Activated T-helper 2 cell treated with anti-CD3 and anti-CD28 coated beads, Interferon-gamma antibody, Interleukin-2, Interleukin-4, amounts not matched to agents 10 μg/mL and 5 μg/mL and 100 μg/mL, durations not matched to agents 14 hours and 24 hours and 36 hours (primary cell): Measurements from ENCODE around the gene PRM2. TPM values are rescaled to one million over a fixed set of nuclear protein-coding genes. Genes with fewer than 3 reads are reported as not detected.

Experiments used
- DNase-seq: peaks from one replicate; pipeline ENCODE4 v3.0.0; 2021; ENCODE audit warnings: low spot score
- H3K27ac Mint-ChIP-seq: one replicate; pipeline ENCODE4 v1.8.0; 2021; ENCODE audit warnings: mixed read lengths
- H3K27me3 Mint-ChIP-seq: one replicate; pipeline ENCODE4 v1.8.0; 2021; ENCODE audit warnings: low read depth, mixed read lengths
- H3K36me3 Mint-ChIP-seq: one replicate; pipeline ENCODE4 v1.8.0; 2021; ENCODE audit warnings: low read depth, mixed read lengths
- H3K4me1 Mint-ChIP-seq: one replicate; pipeline ENCODE4 v1.8.0; 2021; ENCODE audit warnings: low read depth, mixed read lengths
- H3K4me3 Mint-ChIP-seq: one replicate; pipeline ENCODE4 v1.8.0; 2021; ENCODE audit warnings: low read depth, mild to moderate bottlenecking, moderate library complexity, mixed read lengths
- H3K9me3 Mint-ChIP-seq: one replicate; pipeline ENCODE4 v1.8.0; 2021; ENCODE audit warnings: mixed read lengths
- intact Hi-C: fragments of 100-400 bp; cut with micrococcal nuclease; formaldehyde crosslinking; loops from one replicate; pipeline ENCODE4 v1.15.1; 2023
- total RNA-seq: library from RNA; stranded (reverse); gene quantifications from 2 replicates; pipeline ENCODE4 v1.2.3, GENCODE V29; 2022

PRM2 gene
- total RNA-seq, 1 donor from 2014 or later: not detected

- no peak for DNase-seq
- intact Hi-C loops: no loop called here
- H3K27ac Mint-ChIP-seq: peak overlapping the region; percentile 78
- peaks cover 43% of the 10 kb centered on the region for H3K4me1 Mint-ChIP-seq
- peaks cover 9% of the 10 kb centered on the region for H3K36me3 Mint-ChIP-seq
- no peak overlapping the region for H3K4me3 Mint-ChIP-seq
- no peaks in the 10 kb centered on the region for H3K9me3 Mint-ChIP-seq
- no peaks in the 10 kb centered on the region for H3K27me3 Mint-ChIP-seq
These were observed 35.4 kb downstream of the PRM2 start for GRCh38 chr16:11240636-11241473.

DNA sequence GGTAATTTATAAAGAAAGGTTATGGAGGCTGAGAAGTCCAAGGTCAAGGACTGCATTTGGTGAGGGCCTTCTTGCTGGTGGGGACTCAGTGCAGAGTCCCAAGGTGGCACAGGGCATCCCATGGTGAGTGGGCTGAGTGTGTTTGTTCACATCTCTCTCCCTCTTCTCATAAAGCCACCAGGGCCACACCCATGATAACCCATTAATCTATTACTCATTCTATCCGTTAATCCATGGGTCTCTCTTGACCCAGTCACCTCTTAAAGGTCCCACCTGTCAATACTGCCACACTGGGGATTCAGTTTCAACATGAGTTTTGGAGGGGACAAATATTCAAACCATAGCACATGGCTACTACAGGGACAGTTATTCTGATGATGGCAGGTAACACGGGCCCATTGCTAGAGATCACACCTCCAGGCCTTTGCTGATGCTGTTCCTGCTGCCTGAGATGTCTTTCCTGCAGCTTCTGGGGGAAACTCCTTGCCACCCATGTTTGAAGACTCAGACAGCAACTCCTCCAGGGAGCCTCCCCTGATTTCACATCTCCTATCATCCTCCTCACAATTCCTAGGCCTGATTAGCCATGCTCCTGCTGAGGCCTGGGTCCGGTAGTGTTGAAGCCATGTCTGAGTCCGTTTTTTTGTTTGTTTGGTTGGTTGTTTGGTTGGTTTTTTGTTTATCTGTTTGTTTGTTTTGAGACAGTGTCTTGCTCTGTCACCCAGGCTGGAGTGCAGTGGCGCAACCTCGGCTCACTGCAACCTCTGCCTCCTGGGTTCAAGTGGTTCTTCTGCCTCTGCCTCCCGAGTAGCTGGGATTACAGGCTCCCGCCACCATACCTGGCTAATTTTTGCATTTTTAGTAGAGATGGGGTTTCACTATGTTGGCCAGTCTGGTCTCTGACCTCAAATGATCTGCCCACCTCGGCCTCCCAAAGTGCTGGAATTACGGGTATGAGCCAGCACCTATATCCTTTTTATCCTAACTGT is 36.3 kb downstream of the PRM2 start:
- Mint-ChIP-seq H3K27me3 (no peaks in the 10 kb centered on the region), H3K27ac (peak overlapping the region; percentile 78)

GRCh38 chr16:11238272-11239202 is 37.7 kb downstream of the PRM2 start:
- H3K27ac Mint-ChIP-seq: peak overlapping the region; percentile 13
- no peak overlapping the region for H3K4me3 Mint-ChIP-seq
- peaks cover 52% of the 10 kb centered on the region for H3K4me1 Mint-ChIP-seq
- H3K9me3 Mint-ChIP-seq: no peaks in the 10 kb centered on the region
- intact Hi-C loops: no loop called here
- no peak for DNase-seq
- H3K36me3 Mint-ChIP-seq: no peaks in the 10 kb centered on the region
- H3K27me3 Mint-ChIP-seq: no peaks in the 10 kb centered on the region

More for the DNA sequence above, 36.3 kb downstream of the PRM2 start:
- no peak for DNase-seq
- intact Hi-C loops: no loop called here
- no peaks in the 10 kb centered on the region for H3K9me3 Mint-ChIP-seq
- H3K36me3 Mint-ChIP-seq: peaks cover under 1% of the 10 kb centered on the region
- H3K4me3 Mint-ChIP-seq: no peak overlapping the region
- peaks cover 42% of the 10 kb centered on the region for H3K4me1 Mint-ChIP-seq

- Mint-ChIP-seq H3K27me3 (no peaks in the 10 kb centered on the region), H3K9me3 (no peaks in the 10 kb centered on the region), H3K27ac (peak overlapping the region; percentile 61), H3K36me3 (no peaks in the 10 kb centered on the region), H3K4me1 (peaks cover 68% of the 10 kb centered on the region), H3K4me3 (no peak overlapping the region)
- no peak for DNase-seq
- intact Hi-C loops: no loop called here
These were observed 39.6 kb downstream of the PRM2 start for GRCh38 chr16:11236461-11237254.

- H3K27me3 Mint-ChIP-seq: no peaks in the 10 kb centered on the region
- peaks cover 76% of the 10 kb centered on the region for H3K4me1 Mint-ChIP-seq
- peak overlapping the region; percentile 82 for H3K27ac Mint-ChIP-seq
- H3K4me3 Mint-ChIP-seq: no peak overlapping the region
- no peak for DNase-seq
- no peaks in the 10 kb centered on the region for H3K9me3 Mint-ChIP-seq
- intact Hi-C loops: no loop called here
- H3K36me3 Mint-ChIP-seq: no peaks in the 10 kb centered on the region
These were observed 40.6 kb downstream of the PRM2 start for GRCh38 chr16:11235703-11235991.

GRCh38 chr16:11234884-11235702 is 41.2 kb downstream of the PRM2 start:
- intact Hi-C loops: loop anchor here (1.0 kb wide), 7 partner anchors 10 to 270 kb away; no protein-coding TSS in a partner anchor
- Mint-ChIP-seq H3K27ac (peak overlapping the region; percentile 82), H3K27me3 (no peaks in the 10 kb centered on the region), H3K4me1 (peaks cover 71% of the 10 kb centered on the region), H3K4me3 (peak overlapping the region; percentile 2), H3K9me3 (no peaks in the 10 kb centered on the region), H3K36me3 (no peaks in the 10 kb centered on the region)
- DNase-seq: no peak

DNA sequence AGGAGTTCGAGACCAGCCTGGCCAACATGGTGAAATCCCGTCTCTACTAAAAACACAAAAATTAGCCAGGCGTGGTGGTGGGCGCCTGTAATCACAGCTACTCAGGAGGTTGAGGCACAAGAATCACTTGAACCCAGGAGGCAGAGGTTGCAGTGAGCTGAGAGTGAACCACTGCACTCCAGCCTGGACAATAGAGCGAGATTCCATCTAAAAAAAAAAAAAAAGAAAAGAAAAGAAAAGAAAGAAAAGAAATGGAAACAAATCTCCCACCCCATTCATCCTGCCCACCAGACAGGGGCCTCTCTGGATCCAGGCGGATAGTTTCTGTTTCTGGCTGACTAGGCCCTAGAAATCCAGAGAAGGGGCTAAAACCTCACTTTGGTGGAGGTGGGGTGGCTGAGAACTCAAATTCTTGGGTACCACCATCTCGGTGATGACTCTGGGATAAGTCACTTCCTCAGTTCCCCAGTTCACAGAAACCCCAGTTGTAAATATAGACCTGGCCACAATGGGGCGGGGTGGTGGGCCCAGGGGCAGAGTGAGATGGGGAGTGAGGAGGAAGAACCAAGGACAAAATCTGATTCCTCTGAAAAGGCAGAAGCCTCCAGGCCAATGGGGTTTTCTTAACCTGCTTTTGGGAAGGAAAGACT is 42.4 kb downstream of the PRM2 start:
- peaks cover 74% of the 10 kb centered on the region for H3K4me1 Mint-ChIP-seq
- intact Hi-C loops: loop anchor here (1.0 kb wide), 9 partner anchors 9 to 269 kb away; no protein-coding TSS in a partner anchor
- peak overlapping the region; percentile 98 for H3K27ac Mint-ChIP-seq

GRCh38 chr16:11232852-11233726 is 43.2 kb downstream of the PRM2 start:
- peak; percentile 91 for DNase-seq
- H3K4me3 Mint-ChIP-seq: peak overlapping the region; percentile 56
- no peaks in the 10 kb centered on the region for H3K36me3 Mint-ChIP-seq
- no peaks in the 10 kb centered on the region for H3K27me3 Mint-ChIP-seq
- H3K27ac Mint-ChIP-seq: peak overlapping the region; percentile 98
- H3K9me3 Mint-ChIP-seq: no peaks in the 10 kb centered on the region
- H3K4me1 Mint-ChIP-seq: peaks cover 76% of the 10 kb centered on the region
- intact Hi-C loops: loop anchor here (1.0 kb wide), 2 partner anchors 128 to 181 kb away; no protein-coding TSS in a partner anchor

More for the DNA sequence above, 42.4 kb downstream of the PRM2 start:
- Mint-ChIP-seq H3K36me3 (no peaks in the 10 kb centered on the region), H3K9me3 (no peaks in the 10 kb centered on the region), H3K4me3 (peak overlapping the region; percentile 56), H3K27me3 (no peaks in the 10 kb centered on the region)
- peak; percentile 62 for DNase-seq

GRCh38 chr16:11232302-11232851 is 43.9 kb downstream of the PRM2 start:
- intact Hi-C loops: no loop called here
- H3K4me3 Mint-ChIP-seq: peak overlapping the region; percentile 54
- no peaks in the 10 kb centered on the region for H3K9me3 Mint-ChIP-seq
- H3K27ac Mint-ChIP-seq: peak overlapping the region; percentile 98
- no peaks in the 10 kb centered on the region for H3K27me3 Mint-ChIP-seq
- peaks cover 75% of the 10 kb centered on the region for H3K4me1 Mint-ChIP-seq
- DNase-seq: no peak
- no peaks in the 10 kb centered on the region for H3K36me3 Mint-ChIP-seq
